Mesenchymal stem cell (in vitro differentiated cells and primary cell): ENCODE data around the gene ANKRD22.

Experiments
- DNase-seq: peaks from one replicate; pipeline ENCODE4 v3.0.0-alpha.2; 2013
- H2AFZ ChIP-seq: one replicate; pipeline ENCODE4 v1.6.1; 2013; ENCODE audit warnings: low read depth, mild to moderate bottlenecking, control low read depth, inconsistent platforms, low read length, moderate library complexity
- H2AK5ac ChIP-seq: 2 replicates; pipeline ENCODE4 v1.6.1; 2013; ENCODE audit warnings: low read length, moderate library complexity, mild to moderate bottlenecking, inconsistent platforms; ENCODE audit not compliant: severe bottlenecking
- H2BK120ac ChIP-seq: one replicate; pipeline ENCODE4 v1.6.1; 2013; ENCODE audit warnings: low read depth, mild to moderate bottlenecking, inconsistent platforms, low read length, moderate library complexity
- H2BK12ac ChIP-seq, 2 experiments: one replicate each; pipeline ENCODE4 v1.6.1; 2013; ENCODE audit warnings: inconsistent platforms in 2 of 2, low read length in 2 of 2, mild to moderate bottlenecking in 2 of 2, moderate library complexity in 2 of 2, control low read depth in 1 of 2
- H2BK15ac ChIP-seq: one replicate; pipeline ENCODE4 v1.6.1; 2013; ENCODE audit warnings: mild to moderate bottlenecking, low read depth, inconsistent platforms; ENCODE audit not compliant: poor library complexity, severe bottlenecking
- H2BK5ac ChIP-seq: 2 replicates; pipeline ENCODE4 v1.6.1; 2013; ENCODE audit warnings: low read depth, mild to moderate bottlenecking, low read length, control low read depth, inconsistent platforms; ENCODE audit not compliant: poor library complexity, severe bottlenecking
- H3K14ac ChIP-seq, 2 experiments: one replicate each; pipeline ENCODE4 v1.6.1; 2013; ENCODE audit warnings: inconsistent platforms in 2 of 2, low read length in 2 of 2, control low read depth in 1 of 2, mild to moderate bottlenecking in 1 of 2, moderate library complexity in 1 of 2
- H3K18ac ChIP-seq, 2 experiments: one replicate each; pipeline ENCODE4 v1.6.1; 2013; ENCODE audit warnings: inconsistent platforms in 2 of 2, low read length in 2 of 2, control low read depth in 1 of 2, low read depth in 1 of 2, mild to moderate bottlenecking in 1 of 2
- H3K23ac ChIP-seq, 2 experiments: one replicate each; pipeline ENCODE4 v1.6.1; 2013; ENCODE audit warnings: inconsistent platforms in 2 of 2, low read length in 2 of 2, mild to moderate bottlenecking in 2 of 2, moderate library complexity in 2 of 2, control low read depth in 1 of 2
- H3K27ac ChIP-seq: 2 replicates; pipeline ENCODE4 v1.5.1; 2013; ENCODE audit warnings: mild to moderate bottlenecking, moderate library complexity, low read length, control low read depth, inconsistent platforms; ENCODE audit not compliant: poor library complexity, severe bottlenecking
- H3K27me3 ChIP-seq, 2 experiments: 2 replicates each; pipeline versions ENCODE4 v1.6.1 to v1.7.0; 2013; ENCODE audit warnings: low read length in 2 of 2, mild to moderate bottlenecking in 2 of 2, moderate library complexity in 2 of 2, control low read depth in 1 of 2, inconsistent platforms in 1 of 2; ENCODE audit not compliant: control insufficient read depth in 1 of 2, insufficient read depth in 1 of 2
- H3K36me3 ChIP-seq, 2 experiments: 2 replicates each; pipeline versions ENCODE4 v1.6.1 to v1.7.0; 2013; ENCODE audit warnings: low read length in 2 of 2, control low read depth in 1 of 2, inconsistent platforms in 1 of 2, low read depth in 1 of 2, mild to moderate bottlenecking in 1 of 2; ENCODE audit not compliant: insufficient read depth in 2 of 2, control insufficient read depth in 1 of 2
- H3K4ac ChIP-seq, 2 experiments: one replicate each; pipeline ENCODE4 v1.6.1; 2013; ENCODE audit warnings: inconsistent platforms in 2 of 2, low read length in 2 of 2, mild to moderate bottlenecking in 2 of 2, moderate library complexity in 2 of 2, control low read depth in 1 of 2, low read depth in 1 of 2
- H3K4me1 ChIP-seq: 2 replicates; pipeline ENCODE4 v1.6.1; 2013; ENCODE audit warnings: low read depth, low read length, control low read depth; ENCODE audit not compliant: control insufficient read depth, insufficient read depth
- H3K4me2 ChIP-seq: 2 replicates; pipeline ENCODE4 v1.6.1; 2013; ENCODE audit warnings: low read length, mild to moderate bottlenecking, inconsistent platforms; ENCODE audit not compliant: poor library complexity, severe bottlenecking
- H3K4me3 ChIP-seq, 2 experiments: 2 replicates each; pipeline versions ENCODE4 v1.5.1 to v1.7.0; 2013; ENCODE audit warnings: low read length in 2 of 2, mild to moderate bottlenecking in 2 of 2, control low read depth in 1 of 2, low read depth in 1 of 2; ENCODE audit not compliant: insufficient read depth in 1 of 2
- H3K79me1 ChIP-seq: replicated peaks from 2 replicates; pipeline ENCODE4 v1.6.1; 2013; ENCODE audit warnings: mild to moderate bottlenecking, control low read depth, low read length, inconsistent platforms; ENCODE audit not compliant: poor library complexity, severe bottlenecking
- H3K9ac ChIP-seq: 2 replicates; pipeline ENCODE4 v1.7.0; 2013; ENCODE audit warnings: mild to moderate bottlenecking, low read length, moderate library complexity
- H3K9me3 ChIP-seq: 2 replicates; pipeline ENCODE4 v1.7.0; 2013; ENCODE audit warnings: mild to moderate bottlenecking, low read length; ENCODE audit not compliant: control insufficient read depth
- H4K8ac ChIP-seq: one replicate; pipeline ENCODE4 v1.6.1; 2013; ENCODE audit warnings: inconsistent platforms, mild to moderate bottlenecking, low read length, moderate library complexity
- H4K91ac ChIP-seq: one replicate; pipeline ENCODE4 v1.6.1; 2013; ENCODE audit warnings: mild to moderate bottlenecking, low read length, inconsistent platforms
- WGBS: methylation state at CpG from one replicate; pipeline ENCODE4 v1.1.7; 2013; ENCODE audit warnings: mixed read lengths; 5-methylcytosine and 5-hydroxymethylcytosine counted together

Gene ANKRD22

DNA sequence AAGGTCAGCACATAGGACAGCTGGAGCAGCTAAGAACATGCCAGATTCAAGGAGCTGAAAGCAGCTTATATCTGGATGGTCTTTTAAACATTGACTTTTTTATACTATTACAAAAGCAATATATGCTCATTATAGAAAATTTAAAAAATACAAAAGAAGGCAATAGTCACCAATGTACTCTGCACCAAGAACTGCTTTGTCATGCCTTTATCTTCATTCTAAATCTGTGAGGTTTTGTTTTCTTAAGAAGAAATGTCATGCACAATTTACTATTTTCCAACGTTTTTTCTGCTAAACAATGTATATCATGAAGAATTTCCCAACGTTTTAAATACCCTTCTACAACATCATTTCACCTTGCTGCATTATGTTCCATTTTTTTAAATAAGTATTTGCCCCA, 46.3 kb downstream of the ANKRD22 start:
- H2BK5ac ChIP-seq: no peak overlapping the region
- no peak overlapping the region for H4K8ac ChIP-seq
- no peak overlapping the region for H3K4me3 ChIP-seq
- no peak overlapping the region for H3K4me2 ChIP-seq
- H3K14ac ChIP-seq: no peak overlapping the region
- no peak overlapping the region for H3K4ac ChIP-seq
- no peaks in the 10 kb centered on the region for H3K4me1 ChIP-seq
- H2BK15ac ChIP-seq: no peak overlapping the region
- no peaks in the 10 kb centered on the region for H3K9me3 ChIP-seq
- no peaks in the 10 kb centered on the region for H3K36me3 ChIP-seq
- no peak overlapping the region for H3K27ac ChIP-seq
- no peaks in the 10 kb centered on the region for H3K79me1 ChIP-seq
- WGBS: no CpG with 5 or more reads among the region's 2 CpGs
- no peak overlapping the region for H3K9ac ChIP-seq
- H2AK5ac ChIP-seq: no peak overlapping the region
- DNase-seq: no peak
- H2AFZ ChIP-seq: no peak overlapping the region
- no peak overlapping the region for H3K18ac ChIP-seq
- no peak overlapping the region for H2BK12ac ChIP-seq
- no peak overlapping the region for H3K23ac ChIP-seq
- no peak overlapping the region for H4K91ac ChIP-seq
- H3K27me3 ChIP-seq: no peaks in the 10 kb centered on the region
- no peak overlapping the region for H2BK120ac ChIP-seq

DNA sequence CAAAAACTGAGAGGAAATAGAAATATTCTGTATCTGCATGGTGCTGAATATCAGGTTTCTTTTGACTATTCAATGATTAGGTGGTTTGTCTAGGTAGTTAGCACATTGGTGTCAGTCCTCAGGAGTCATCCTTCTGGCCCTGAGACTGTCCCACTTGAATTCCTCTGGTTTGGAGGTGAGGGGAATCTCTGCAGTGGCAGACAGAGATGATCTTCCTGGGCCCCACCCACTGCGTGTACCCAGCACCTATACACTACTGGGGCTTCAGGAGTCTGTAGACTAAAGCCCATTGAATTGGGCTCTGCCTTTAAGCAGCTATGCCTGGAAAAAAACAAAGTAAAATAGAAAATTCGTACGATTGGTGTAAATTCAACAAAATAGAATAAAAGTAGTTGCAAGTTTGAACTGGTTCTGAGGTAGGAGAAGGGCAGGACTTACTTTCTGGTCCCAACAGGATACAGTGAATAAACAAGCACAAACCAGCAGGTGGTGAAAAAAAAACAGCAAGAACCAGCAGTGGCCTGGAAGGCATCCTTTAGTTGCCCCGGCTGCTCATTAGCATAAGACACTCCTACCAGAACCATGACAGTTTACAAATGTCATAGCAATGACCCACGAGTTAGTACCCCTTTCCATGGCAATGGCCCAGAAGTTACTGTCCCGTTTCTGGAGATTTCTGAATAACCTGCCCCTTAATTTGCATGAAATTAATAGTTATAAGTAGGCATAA, 47.4 kb downstream of the ANKRD22 start:
- H3K4me2 ChIP-seq: no peak overlapping the region
- no peak overlapping the region for H4K8ac ChIP-seq
- no peak overlapping the region for H3K18ac ChIP-seq
- H3K14ac ChIP-seq: no peak overlapping the region
- H3K4me3 ChIP-seq: no peak overlapping the region
- H3K9ac ChIP-seq: no peak overlapping the region
- H3K23ac ChIP-seq: no peak overlapping the region
- H2AFZ ChIP-seq: no peak overlapping the region
- H2AK5ac ChIP-seq: no peak overlapping the region
- H3K27me3 ChIP-seq: no peaks in the 10 kb centered on the region
- no peak overlapping the region for H2BK5ac ChIP-seq
- H3K4me1 ChIP-seq: no peaks in the 10 kb centered on the region
- no peak overlapping the region for H3K4ac ChIP-seq
- H2BK12ac ChIP-seq: no peak overlapping the region
- H2BK120ac ChIP-seq: no peak overlapping the region
- no peak for DNase-seq
- H3K9me3 ChIP-seq: no peaks in the 10 kb centered on the region
- H2BK15ac ChIP-seq: no peak overlapping the region
- H3K27ac ChIP-seq: no peak overlapping the region
- no peaks in the 10 kb centered on the region for H3K79me1 ChIP-seq
- no peaks in the 10 kb centered on the region for H3K36me3 ChIP-seq
- H4K91ac ChIP-seq: no peak overlapping the region
- 38% methylated on average over 4 of the region's 6 CpGs for WGBS

DNA sequence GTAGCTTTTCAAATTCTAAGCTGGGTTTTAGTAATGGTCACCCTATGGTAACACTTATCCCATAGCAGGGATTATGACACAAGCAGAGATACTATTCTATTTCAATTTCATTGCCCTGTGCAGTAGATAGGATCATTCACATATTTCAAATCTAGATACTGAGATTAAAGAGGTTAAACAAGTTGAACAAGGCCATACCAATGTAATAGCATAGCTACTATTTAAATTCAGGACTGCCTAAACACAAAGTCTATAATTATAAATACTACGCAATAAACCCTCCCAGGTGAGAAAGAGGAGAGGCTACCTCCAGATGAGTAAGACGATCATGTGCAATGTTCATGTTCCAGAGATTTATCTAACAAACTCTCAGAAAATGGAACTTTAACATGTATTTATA, 48.0 kb downstream of the ANKRD22 start:
- H3K9ac ChIP-seq: no peak overlapping the region
- H2BK12ac ChIP-seq: no peak overlapping the region
- H3K27ac ChIP-seq: no peak overlapping the region
- WGBS: 93% methylated on average over 1 of the region's 2 CpGs
- H2BK5ac ChIP-seq: no peak overlapping the region
- DNase-seq: no peak
- H2BK15ac ChIP-seq: no peak overlapping the region
- H3K4me1 ChIP-seq: no peaks in the 10 kb centered on the region
- no peaks in the 10 kb centered on the region for H3K36me3 ChIP-seq
- H3K27me3 ChIP-seq: no peaks in the 10 kb centered on the region
- no peak overlapping the region for H3K18ac ChIP-seq
- H2AFZ ChIP-seq: no peak overlapping the region
- H4K91ac ChIP-seq: no peak overlapping the region
- no peaks in the 10 kb centered on the region for H3K9me3 ChIP-seq
- H3K4ac ChIP-seq: no peak overlapping the region
- no peak overlapping the region for H3K14ac ChIP-seq
- H3K79me1 ChIP-seq: no peaks in the 10 kb centered on the region
- no peak overlapping the region for H2AK5ac ChIP-seq
- no peak overlapping the region for H3K4me2 ChIP-seq
- H4K8ac ChIP-seq: no peak overlapping the region
- H3K23ac ChIP-seq: no peak overlapping the region
- no peak overlapping the region for H3K4me3 ChIP-seq
- no peak overlapping the region for H2BK120ac ChIP-seq

DNA sequence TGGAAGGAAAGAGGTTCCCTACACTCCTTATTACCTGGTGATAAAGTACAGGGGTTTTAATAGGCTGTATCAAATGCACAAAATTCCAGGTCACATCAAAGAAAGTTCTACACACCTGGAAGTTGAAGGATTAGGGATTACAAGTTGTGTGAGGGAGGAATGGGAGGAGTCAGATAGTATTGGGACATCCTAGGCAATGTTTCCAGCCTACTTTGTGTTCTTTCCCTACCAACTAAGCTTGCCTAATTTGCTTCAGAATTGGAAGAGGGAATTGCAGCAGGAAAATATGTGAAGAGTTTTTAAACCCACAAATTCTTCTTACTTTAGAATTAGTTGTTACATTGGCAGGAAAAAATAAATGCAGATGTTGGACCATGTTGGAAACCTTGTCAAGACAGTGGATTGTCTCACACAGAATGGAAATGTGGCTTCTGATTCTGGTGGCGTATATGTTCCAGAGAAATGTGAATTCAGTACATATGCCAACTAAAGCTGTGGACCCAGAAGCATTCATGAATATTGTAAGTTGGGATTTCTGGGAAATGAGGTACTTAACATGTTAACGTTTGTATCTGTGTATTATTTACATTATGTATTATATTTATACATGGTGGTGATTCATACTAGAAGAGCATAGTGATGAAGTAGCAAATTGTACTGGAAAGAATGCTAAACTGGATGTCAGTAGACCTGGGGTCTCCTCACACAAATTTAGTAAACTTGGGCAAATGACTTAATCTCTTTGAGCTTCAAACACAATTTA, 48.9 kb downstream of the ANKRD22 start, which contains the start of gene LIPM:
TSS of gene LIPM (plus strand) at position 208 of the 763 bp plus-strand sequence. CDS start at position 375, 167 bp downstream.
- no peaks in the 10 kb centered on the region for H3K27me3 ChIP-seq
- no peak within 1 kb of the TSS for H4K91ac ChIP-seq
- no peak for DNase-seq
- no peak within 1 kb of the TSS for H2AFZ ChIP-seq
- WGBS: 87% methylated on average over 1 of the region's 2 CpGs
- H3K79me1 ChIP-seq: no peaks in the 10 kb centered on the region
- H3K9ac ChIP-seq: no peak within 1 kb of the TSS
- H3K4me3 ChIP-seq: no peak within 1 kb of the TSS
- H4K8ac ChIP-seq: no peak within 1 kb of the TSS
- H3K4ac ChIP-seq: no peak within 1 kb of the TSS
- H3K18ac ChIP-seq: no peak within 1 kb of the TSS
- no peaks in the 10 kb centered on the region for H3K9me3 ChIP-seq
- no peak within 1 kb of the TSS for H3K23ac ChIP-seq
- no peak within 1 kb of the TSS for H3K27ac ChIP-seq
- no peak within 1 kb of the TSS for H2BK120ac ChIP-seq
- no peak within 1 kb of the TSS for H2BK15ac ChIP-seq
- H3K4me2 ChIP-seq: no peak within 1 kb of the TSS
- no peak within 1 kb of the TSS for H2BK12ac ChIP-seq
- no peaks in the 10 kb centered on the region for H3K4me1 ChIP-seq
- H2AK5ac ChIP-seq: no peak within 1 kb of the TSS
- no peak within 1 kb of the TSS for H3K14ac ChIP-seq
- no peaks in the 10 kb centered on the region for H3K36me3 ChIP-seq
- H2BK5ac ChIP-seq: no peak within 1 kb of the TSS
